Epithelial cell of proximal tubule (primary cell): Measurements from ENCODE around the gene CIBAR2. TPM values are rescaled to one million over a fixed set of nuclear protein-coding genes. Genes with fewer than 3 reads are reported as not detected.

Source experiments
- DNase-seq: peaks from one replicate; pipeline ENCODE4 v3.0.0-alpha.2; 2011; ENCODE audit warnings: low read depth
- H3K4me3 ChIP-seq: 2 replicates; pipeline ENCODE4 v1.5.1; 2011; ENCODE audit warnings: low read depth, mild to moderate bottlenecking, low read length
- CTCF ChIP-seq: conservative IDR thresholded peaks from 2 replicates; pipeline ENCODE4 v1.5.1; 2012; ENCODE audit warnings: low read depth, mild to moderate bottlenecking, low read length
- total RNA-seq: library from RNA; depleted of rRNA; stranded (reverse); fragments of >200 nt; gene quantifications from 2 replicates; pipeline ENCODE4 v1.2.3, GENCODE V29; 2015

The CIBAR2 gene
- total RNA-seq, 1 donor from 2014 or later, result not detected

DNA sequence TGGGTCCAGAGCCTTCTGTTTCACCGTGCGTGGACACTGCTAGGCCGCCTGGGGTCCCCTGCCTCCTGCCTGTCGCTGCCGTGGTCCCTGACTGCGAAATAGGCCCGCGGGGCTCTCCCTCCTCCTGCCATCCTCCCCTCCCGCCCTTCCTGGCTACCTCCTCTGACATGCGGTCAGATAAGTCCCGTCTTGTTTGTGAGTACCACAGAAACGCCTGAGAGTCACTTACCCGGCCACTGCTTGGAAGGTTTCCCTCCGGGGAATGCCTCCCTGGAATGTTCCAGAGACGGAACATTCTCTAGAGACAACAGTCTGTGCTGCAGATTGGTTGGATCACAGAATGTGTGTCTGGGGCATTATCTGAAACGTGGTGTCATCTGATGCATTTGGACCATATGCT lies 22.7 kb downstream of the CIBAR2 start:
- H3K4me3 ChIP-seq, result no peak overlapping the region
- no peak for TF ChIP-seq CTCF
- DNase-seq, result no peak

GRCh38 chr16:85088570-85089199 lies 23.6 kb downstream of the CIBAR2 start:
- TF ChIP-seq CTCF, result no peak
- H3K4me3 ChIP-seq, result no peak overlapping the region
- DNase-seq, result no peak

DNA sequence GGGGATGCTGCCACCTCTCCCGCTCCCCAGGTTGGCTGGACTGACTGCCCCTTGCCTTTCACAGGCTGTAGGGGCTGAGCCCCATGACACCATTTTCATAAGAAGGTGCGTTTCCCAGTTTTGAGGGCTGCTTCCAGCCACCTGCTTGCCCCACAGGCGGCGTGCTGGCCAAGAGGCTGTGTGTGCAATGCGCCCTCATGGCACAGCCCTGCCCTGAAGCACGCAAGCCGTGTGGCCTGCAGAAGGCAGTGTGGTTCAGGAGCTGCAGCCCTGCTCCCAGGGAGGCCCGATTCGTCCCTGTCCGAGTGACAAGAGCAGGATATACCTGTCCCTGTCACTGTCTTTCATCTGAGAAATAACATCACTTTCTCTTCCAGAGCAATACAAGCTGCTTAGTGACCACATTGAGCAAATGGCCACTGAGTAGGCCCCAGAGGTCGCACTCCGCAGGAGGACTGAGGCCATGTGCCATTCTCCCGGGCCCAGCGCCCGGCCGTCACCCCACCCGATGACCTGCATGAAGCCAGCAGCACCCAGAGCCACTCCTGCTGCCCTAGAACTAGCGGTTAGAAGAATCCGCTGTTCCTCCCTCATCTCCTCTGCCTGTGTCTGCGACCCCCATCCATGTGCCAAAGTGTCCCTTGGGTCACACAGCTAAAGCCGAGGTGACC lies 24.2 kb downstream of the CIBAR2 start:
- no peak overlapping the region for H3K4me3 ChIP-seq
- TF ChIP-seq CTCF, result no peak
- DNase-seq, result no peak

DNA sequence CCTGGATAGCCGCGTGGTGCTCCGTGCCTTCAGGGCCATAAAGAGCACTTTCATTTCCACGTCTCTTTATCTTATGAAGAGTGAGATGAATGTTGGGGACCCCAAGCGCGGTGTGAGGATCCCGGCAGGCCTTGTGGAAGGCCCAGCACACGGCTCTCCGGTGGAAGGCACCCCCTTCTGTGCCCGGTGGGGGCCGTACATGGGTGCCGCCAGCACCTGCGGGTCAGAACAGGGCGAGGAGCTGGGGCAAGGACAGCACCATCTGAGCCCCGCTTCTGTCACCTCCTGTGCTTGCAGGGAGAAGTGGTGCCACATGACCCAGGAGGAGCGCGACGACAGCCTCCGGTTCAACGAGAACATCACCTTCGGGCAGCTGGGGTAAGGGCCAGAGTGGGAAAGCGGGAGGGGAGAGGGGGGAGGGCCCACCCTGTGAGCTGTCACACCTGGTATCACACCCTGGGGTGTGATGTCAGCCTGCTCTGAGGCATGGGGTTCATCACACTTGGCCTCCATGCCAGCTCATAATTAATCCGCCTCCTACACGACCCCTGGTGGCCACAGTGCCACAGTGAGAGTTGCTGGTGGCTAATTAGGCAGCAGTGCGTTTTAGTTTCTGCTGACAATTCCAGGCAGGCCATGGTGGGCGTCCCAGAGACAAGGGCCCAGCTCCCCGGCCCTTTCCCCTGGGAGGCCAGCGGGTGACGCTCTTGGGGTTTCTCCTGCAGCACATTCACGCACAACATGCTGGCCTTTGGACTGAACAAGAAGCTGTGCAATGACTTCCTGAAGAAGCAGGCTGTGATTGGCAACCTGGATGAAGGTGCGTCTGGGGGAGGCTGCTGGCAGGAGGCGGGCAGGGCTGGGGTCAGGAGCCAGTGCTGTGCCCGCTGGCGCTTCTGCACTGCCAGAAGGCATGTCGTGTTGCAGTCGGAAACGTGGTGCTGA lies 25.7 kb downstream of the CIBAR2 start:
- H3K4me3 ChIP-seq, result no peak overlapping the region
- peak; percentile 3 for DNase-seq
- peak; percentile 79 for TF ChIP-seq CTCF

GRCh38 chr16:85085721-85086120 lies 26.6 kb downstream of the CIBAR2 start:
- H3K4me3 ChIP-seq, result no peak overlapping the region
- TF ChIP-seq CTCF, result no peak
- no peak for DNase-seq

DNA sequence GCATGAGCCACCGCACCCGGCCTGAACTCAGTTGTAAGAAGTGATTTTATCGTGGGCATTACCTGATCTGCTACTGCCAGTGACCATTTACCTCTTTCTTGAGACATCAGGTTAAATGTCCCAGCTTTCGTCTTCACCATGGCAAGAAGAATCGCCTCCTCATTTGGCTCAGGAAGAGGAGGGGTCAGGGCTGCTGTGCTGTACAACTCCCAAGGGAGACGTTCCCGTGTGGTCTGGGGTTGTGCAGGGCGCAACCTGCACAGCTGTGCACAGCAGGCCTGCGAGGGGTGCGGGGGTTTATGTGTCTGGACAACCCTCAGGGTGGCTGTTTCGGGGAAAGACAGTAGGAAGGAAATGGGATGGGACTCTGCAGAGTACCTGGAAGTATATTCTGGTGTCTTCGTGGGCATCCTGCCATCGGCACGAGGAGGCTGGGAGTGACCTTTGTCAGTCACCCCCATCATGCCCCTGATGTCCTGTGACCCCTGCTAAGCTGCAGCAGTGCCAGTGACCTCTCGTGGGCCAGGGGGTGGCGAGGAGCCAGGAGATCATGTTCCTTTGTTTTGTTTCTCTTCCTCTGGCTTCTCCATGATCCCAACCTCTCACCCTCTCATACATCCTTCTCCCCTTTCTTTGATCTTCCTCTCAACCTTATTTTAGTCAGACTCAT lies 27.3 kb downstream of the CIBAR2 start:
- H3K4me3 ChIP-seq, result no peak overlapping the region
- TF ChIP-seq CTCF, result no peak
- DNase-seq, result no peak
